GM21825 (cell line): Measurements from ENCODE around the gene CDKN1C.

Experiments used
- ATAC-seq: cut with Tn5 transposase; IDR thresholded peaks from one replicate; pipeline ENCODE4 v1.9.1; 2021; ENCODE audit warnings: mild to moderate bottlenecking, moderate library complexity; ENCODE audit not compliant: unreplicated experiment

CDKN1C gene

DNA sequence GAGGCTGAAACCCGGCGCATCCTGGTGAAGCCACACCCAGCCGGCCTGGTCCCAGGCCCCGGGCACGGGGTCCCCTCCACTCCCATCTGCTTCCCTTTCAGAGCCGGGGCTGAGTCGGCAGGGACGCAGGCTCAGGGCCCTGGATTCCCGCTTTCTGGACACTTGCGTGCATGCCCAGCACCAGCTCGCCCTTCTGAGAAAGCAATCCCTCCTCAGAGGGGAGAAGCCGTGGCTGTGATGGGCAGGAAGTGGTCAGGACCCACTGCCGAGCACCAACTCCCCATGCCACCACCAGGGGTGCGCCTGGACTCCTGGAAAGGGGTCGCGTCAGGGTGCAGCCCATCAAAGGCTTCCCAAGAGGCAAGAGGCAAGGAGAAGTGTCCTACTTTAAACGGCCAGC is 15.1 kb downstream of the CDKN1C start:
- ATAC-seq, result no peak

DNA sequence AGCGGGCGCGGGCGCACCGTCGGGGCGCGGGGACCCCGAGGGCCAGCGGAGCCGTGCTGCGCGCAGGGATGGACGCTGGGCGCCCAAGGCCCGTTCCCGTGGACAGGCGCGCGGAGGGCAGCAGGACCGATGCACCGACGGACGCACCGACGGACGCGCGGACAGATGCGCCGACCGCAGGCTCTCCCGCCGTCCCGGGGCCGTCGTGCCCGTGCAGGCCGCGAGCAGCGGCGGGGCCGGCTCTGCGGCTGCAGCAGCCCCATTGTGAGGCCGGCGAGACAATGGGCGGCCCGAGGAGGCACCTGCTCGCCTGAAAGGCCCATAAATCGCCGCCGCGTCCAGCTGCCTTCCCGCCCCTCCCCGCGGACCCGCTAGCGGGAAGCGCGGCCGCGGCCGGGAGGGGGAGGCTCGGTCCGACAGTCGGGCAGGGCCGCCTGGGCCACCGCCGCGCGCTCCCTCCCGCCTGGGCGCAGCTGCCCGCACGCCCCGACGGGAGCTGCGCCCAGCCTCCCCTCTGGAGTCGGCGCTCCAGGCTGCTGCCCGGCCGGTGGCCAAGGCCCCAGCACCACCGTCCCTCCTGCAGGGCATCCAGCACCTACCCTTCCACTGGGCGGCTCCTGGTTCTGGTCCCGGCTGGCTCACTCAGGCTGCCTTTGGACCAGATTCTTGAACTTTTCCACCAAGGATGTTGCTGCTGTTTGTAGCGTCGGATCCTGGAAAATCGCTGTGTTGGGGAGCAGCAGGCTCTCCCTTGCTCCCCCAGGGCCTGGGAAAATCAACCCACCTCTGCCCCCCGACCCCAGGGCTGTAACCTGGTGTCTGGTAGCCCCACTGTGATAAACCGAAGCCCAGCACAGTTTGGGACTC is 15.8 kb downstream of the CDKN1C start:
- no peak for ATAC-seq

DNA sequence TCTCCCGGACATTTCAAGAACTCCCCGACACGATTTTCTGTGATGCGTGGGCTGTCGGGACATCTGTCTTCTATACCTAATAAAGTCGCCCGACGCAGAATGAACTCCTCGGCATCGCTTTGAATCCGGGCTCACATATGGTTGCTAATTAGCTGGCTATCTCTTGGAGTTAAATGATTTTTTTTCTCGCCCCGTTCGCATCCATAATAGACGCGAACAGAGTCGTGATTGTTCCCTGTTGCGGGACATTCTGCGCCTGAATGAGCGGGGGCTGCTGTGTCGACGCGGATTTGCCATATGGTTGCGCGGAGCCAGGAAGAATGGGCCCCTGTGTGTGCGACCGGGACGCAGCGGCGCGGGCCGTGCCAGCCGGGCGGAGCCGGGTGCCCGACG is 16.4 kb downstream of the CDKN1C start:
- no peak for ATAC-seq

DNA sequence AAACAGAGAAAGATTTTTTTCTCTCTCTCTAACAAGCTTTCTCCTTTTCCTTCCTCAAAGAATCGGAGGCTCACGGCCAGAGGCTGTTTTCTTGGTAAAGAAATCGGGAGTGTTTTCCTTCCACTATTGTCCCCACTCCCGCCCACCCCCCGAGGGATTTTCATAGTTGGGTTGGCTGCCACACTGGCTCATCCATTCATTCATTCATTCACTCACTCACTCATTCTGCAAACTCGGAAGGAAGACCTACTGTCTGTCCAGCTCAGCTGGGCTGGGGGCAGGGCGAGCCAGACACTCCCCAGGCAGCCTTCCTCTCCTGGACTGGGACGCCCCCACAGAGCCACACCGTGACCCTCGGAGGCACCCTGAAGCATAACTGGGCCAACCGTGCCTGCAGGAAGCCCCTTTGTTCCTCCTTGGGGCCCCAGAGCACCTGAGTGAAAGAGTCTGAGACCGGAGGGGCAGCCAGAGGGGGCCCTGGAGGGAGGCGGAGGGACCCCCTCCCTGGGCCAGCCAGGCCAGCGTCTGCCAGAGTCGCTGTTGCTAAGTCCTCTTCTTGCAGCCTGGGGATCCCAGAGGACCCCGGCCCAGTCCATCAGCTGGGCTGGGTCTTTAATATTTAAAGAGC is 17.0 kb downstream of the CDKN1C start:
- ATAC-seq, result no peak

DNA sequence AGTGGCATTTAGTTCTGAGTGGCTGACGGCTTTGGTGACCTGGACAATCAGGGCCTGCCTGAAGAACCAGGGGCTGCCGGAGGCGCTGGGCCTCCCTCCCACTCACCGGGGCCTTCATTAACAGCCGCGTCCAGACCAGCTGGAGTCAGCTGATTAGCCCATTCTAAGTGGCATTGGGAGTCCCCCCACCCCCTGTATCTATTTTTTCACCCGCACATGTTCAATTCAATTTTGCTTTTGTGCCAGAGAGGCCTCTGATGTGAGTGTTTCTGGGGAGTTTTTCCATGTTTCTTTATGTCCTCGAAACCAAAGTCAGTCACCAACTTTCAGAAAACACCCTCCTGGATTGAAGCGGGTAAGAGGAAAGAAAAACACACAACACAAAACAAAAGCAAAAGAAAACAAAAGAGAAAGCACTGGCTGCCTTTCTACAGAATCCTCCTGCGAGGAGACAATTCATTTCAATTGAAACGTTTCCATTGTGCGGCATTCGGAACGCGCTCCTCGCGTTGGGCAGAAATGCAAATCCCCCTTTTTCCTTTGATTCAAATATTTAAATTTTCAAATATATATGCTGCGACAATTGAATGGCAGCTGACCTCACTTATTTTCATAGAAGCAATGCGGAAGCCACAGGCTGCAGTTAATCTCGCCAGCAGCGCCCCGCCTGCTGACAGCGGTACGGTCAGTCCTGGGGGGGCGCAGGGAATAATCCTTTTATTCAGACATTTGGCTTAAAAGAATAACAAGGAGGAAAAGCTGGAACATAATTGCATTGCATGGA is 17.7 kb downstream of the CDKN1C start:
- no peak for ATAC-seq

DNA sequence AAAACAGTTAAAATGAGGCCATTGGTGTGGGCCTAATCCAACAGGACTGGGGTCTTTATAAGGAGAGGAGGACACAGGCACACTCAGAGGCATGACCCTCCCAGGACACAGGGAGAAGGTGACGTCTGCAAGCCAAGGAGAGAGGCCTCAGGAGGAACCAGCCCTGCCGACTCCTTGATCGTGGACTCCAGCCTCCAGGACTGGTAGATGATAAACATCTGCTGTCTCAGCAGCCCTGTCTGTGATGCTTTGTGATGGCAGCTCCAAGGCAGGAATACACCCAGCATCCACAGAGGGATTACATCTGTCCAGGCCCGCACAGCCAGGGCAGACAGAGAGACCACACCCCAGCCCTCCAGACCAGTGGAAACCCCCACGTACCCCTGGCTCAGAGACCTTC is 18.4 kb downstream of the CDKN1C start:
- ATAC-seq, result no peak

DNA sequence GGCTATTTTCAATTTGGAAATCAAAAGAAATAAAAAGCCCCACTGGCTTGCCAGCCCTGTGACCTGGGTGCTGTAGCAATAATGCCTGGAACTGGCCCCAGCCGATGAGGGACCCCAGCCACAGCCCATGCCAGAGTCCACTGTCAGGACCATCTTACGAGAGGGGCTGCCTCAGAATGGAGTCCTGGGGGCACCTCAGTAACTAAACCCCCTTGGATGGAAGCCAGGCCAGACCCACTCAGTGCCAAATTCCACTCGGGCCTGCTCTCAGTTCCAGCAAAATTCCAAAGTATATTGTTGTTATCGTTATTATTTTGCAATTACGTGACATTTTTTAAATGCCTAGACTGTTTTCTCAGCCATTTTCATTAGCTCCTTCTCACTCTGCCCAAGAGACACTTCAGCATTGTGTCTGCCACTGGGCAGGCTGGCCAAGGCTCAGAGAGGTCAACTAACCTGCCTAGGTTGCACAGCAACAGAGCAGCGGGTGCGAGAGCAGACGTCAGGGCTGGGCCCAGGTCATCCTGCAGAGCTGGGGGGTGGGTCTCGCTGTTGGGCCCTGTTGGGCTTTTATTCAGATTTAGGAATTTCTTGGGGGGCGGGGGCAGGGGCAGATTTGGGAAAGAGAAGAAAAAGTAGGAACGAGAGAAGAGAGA is 19.5 kb downstream of the CDKN1C start:
- ATAC-seq, result no peak

DNA sequence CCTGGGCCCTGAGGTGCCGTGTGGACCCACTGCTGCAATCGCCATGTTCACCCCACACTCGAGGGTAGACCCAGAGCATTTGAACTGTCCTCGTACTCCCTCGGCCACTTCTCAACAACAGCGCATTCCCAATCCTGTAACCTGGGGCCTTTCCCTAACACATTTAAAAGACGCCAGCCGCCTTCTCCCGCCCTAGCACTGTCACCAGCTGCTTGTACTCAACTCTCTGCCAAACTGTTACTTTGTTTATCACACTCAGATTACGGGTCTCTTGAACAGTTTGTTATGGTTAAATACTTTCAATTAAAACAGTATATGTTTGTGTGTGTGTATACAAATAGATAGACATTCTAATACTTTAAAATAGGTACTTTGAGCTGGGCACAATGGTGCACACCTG is 20.7 kb downstream of the CDKN1C start:
- ATAC-seq, result no peak

DNA sequence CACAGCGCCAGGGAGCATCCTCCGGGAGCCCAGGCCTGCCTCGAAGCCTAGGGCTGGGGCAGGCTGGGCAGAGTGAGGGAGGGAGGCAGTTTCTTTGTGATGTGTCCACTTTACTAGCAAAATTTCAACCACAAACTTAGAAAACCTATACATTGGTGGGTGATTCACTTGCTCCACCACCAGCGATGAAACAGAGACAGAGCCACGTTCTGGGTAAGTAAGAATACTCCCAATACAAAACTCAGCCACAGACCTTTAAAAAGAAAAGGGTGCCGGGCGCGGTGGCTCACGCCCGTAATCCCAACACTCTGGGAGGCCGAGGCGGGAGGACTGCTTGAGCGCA is 22.3 kb downstream of the CDKN1C start:
- ATAC-seq, result no peak

DNA sequence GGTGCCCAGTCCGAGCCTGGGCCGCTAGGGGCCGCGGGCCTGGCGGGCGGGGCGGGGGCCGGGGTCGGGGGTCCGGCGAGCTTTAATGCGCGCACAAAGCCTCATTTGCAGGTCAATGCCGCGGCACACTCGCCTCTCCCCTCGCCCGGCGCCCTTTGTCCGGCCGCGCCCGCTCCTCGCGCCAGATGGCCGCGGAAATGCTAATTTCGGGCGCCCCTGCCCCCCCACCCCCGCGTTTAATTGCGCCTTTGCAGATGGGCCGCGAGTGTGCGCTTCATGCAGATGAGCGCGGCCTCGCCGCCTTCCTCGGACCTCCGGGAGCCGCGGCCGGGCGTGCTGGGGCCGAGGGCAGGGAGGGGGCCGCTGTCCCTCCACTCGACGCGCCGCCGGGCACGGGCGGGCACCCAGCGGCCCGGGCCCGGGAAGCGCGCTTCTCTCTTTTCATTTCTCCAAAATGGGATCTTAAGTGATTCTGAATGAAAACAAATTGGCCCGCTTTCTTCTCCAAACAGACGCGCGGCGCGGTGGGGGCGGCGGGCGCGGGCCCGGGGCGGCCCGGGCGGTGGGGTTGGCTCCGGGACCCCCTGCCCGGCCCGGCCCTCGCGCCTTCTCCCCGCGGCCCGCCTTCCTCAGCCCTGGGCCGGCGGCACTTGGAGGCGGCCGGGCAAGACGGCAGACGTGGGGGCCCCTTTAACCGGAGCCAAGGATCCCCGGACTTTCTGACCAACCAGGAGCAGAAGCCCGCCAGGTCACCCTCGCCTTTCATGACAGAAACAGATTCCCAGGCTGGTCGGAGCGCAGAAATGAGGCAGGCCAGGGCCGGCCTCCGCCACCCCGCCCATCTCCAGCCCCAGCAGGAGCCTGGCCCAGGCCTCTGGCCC is 22.9 kb downstream of the CDKN1C start:
- no peak for ATAC-seq

DNA sequence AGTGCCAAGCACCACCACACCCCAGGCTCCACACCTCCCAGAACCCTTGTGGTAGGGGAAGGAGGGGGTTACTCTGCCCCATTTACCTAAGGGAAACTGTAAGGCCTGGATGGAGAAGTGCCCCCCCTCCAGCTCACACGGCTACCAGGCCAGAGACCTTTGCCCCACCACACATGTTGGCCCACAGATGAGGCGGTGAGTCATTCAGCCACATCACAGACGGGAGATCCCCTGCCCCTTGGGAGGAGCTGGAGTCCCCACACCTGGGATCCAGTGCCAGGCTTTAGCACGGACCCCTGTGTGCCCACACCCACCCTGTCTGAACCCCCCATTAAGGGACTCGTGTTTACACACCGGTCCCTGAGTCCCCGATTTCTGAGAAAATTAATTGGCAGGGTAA is 24.9 kb downstream of the CDKN1C start:
- ATAC-seq, result no peak

DNA sequence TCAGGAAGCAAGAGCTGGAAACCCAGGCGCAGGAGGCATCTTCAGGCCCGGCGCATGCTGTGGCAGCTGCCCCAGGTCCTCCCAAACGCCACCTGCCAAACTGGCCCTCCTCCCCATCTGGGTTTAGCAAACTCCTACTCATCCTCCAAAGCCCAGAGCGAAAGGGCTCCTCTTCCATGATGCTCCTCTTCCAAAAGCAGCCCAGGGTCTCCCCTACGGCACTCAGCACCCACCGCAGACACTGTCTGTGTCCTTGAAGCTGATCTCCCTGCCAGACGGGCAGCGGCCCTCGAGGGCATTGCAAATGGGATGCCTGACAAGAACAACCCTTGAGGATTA is 25.9 kb downstream of the CDKN1C start:
- no peak for ATAC-seq

DNA sequence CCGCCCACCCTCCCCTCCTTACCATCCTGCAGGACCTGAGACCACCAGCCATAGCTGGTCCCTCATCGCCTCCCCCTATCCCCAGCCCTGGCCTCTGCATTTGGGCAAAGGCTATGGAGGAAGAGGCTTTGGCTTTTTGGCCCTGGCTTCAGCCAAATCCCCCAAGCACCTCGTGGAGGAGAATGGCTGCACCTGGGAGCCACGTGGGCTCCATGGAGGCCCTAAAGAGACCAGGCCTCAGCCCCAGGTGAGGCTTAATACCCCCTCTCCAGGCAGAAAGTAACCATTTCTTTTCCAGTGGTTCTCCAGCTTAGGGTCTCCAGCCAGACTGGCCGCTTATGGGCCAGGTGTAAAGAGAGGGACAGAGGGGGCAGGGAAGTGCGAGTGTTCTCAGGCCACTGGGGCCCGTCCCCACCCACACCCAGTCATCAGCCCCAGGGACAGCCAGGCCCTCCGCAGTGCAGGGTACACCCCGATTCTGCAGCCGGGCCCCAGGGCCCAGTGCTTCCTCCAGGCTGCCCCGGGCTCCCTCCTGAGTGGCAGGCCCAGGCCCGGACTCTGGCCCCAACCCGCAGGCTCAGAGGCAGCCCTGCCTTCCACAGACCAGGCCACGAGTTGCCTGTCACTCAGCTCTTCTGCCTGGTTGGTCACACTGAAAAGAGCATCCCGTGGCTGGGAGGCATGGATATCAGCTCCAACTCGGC is 26.4 kb downstream of the CDKN1C start:
- ATAC-seq, result no peak

DNA sequence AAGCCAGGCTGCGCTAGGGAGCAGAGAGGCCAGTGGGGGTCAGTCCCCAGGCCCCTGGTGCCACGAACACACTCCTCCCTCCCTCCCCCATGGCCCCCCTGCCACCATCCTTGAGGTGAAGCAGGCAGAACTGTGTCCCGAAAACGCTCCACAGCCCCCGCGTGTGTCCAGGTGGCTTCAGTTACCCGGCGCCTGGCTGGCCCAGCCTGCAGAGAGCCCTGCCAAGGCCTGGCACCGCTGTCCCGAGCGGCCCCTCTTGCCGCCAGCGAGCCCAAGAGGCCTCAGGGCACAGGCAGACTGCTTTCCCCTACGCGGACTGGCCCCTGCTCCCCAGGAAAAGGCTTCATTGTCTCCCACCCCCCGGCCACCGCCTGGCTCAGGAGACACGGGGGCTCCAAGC is 27.7 kb downstream of the CDKN1C start:
- no peak for ATAC-seq

DNA sequence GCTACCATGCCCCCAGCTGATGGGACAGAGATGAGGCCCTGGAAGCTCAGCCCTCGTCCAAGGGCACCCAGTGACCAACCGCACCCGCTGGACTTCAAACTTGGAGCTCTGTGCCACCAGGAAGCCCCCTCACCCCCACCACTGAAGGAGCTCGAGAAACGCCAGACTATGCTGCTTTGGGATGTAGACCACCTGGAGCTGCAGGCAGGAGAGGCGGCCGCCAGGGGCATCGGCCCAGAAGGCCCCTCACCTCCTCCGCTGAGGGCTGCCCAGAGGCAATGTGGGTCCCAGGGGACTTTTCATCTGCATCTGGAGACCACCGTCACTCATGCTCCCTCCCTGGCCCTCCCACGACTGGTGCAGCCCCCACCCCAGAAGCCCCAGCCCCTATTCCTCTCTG is 28.3 kb downstream of the CDKN1C start:
- no peak for ATAC-seq

DNA sequence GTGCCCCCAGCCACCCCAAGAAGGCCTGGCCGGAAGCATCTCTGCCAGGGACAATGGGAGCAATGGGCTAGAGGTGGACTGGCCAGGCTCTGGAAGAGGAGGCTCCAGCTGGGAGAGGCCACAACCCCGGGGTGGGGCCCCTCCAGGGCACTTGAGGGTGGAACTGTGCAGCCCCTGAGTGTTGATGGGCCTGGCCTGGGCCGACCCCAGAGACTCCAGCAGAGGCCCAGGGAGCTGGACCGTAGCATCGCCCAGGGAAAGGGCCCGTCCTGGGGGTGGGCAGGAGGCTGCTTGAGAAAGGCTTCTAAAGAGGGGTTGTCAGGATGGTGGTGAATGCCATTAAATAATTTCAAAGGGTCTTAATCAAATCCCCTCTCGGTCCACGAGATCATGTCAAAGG is 30.4 kb downstream of the CDKN1C start:
- no peak for ATAC-seq

DNA sequence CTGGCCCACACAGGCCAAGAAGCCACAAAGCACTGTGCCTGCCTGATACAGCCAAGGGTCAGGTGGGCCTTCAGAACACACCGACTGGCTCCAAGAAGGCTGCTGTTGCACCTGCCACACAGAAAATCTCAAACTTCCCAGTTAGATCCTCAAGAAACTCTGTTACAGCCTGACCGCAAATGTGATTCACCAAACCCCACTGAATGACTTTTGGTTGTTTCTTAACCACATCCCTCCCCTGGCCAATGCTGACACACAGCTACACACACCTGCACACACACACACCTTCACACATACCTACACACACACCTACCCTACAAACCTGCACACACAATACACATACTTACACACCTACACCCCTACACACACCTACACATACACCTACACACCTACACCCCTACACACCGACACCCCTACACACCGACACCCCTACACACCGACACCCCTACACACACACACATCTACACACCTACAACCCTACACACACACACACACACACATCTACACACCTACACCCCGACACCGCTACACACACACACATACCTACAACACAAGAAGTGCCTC is 31.5 kb downstream of the CDKN1C start:
- ATAC-seq, result no peak

DNA sequence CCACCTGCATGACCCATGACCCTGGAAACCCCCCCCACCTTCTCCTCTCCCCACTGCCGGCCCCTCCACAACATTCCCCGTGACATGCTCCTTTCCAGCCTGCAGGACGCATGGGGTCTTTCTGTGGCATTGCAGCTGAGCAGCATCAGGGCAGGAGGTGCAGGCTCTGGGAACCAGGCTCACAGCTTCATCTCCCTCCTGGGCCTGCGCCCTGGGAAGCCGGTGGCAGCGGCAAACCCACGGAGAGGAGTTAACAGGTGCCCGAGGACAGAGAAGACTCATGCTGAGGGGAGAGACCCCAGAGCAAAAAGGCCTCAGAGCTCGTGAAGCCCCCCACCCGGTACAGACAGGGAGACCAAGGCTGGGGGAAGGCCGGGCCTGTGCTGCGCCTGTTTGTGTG is 32.2 kb downstream of the CDKN1C start:
- no peak for ATAC-seq

DNA sequence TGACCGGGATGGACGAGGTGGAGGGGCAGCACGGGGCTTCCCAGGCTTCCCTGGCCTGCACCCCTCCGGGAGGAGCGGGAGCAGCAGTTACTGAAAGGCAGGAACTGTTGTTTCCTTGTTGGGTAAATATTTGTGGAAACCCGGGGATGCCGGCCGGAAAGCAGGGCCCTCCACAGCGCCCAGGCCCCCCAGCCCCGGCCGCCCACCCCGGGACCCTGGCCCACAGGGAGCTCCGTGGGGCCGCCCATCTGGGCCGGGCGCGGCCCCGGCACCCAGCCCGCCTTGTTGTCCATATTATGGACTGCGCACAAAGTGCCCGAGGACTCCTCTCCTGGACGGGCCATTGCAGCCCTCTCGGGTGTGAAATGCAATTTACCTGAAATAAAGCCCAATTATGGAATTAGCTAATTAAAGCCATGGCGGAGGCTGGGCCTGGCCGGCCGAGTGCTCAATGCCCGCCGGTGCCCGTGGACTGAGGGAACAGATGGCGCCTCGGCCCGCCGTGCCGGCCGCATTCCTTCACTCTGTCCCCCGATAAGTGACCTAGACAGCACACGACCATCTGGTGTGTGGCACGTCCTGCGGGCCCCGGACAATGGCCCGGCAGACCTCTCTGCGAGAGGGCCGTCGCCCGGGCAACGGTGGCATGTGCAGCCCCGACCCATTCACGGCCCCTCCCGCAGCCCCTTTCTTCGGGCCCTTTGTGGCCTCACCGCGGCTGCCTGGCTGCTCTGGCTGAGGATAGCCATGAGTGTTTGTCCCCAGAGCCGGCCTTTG is 35.4 kb downstream of the CDKN1C start:
- no peak for ATAC-seq
